Activated CD8-positive, alpha-beta T cell treated with anti-CD3 and anti-CD28 coated beads for 36 hours (primary cell): Measurements from ENCODE around the gene BBS12. TPM values are rescaled to one million over a fixed set of nuclear protein-coding genes. Genes with fewer than 3 reads are reported as not detected.

Experiments
- ATAC-seq: fragments of 200-7000 bp; cut with Tn5 transposase; one replicate; pipeline ENCODE4 v1.10.0; 2021; ENCODE audit warnings: mild to moderate bottlenecking, moderate library complexity
- CTCF ChIA-PET: fragments of 350-600 bp; sonication (Branson Sonifier 250); formaldehyde crosslinking; loops from one replicate; lab custom pipeline; 2021; ENCODE audit warnings: antibody characterized with exemption; lab: Charles Lee
- POLR2A ChIA-PET: fragments of 350-600 bp; sonication (Branson Sonifier 250); formaldehyde crosslinking; loops from one replicate; lab custom pipeline; 2021; ENCODE audit warnings: antibody characterized with exemption; lab: Charles Lee
- DNase-seq: peaks from one replicate; pipeline ENCODE4 v3.0.0-alpha.2; 2020
- H3K27ac Mint-ChIP-seq: one replicate; pipeline ENCODE4 v1.8.0; 2021; ENCODE audit warnings: mild to moderate bottlenecking, mixed read lengths
- H3K27me3 Mint-ChIP-seq: one replicate; pipeline ENCODE4 v1.8.0; 2021; ENCODE audit warnings: mixed read lengths
- H3K36me3 Mint-ChIP-seq: one replicate; pipeline ENCODE4 v1.8.0; 2021; ENCODE audit warnings: low read depth, mixed read lengths
- H3K4me1 Mint-ChIP-seq: one replicate; pipeline ENCODE4 v1.8.0; 2021; ENCODE audit warnings: low read depth, mixed read lengths
- H3K4me3 Mint-ChIP-seq: one replicate; pipeline ENCODE4 v1.8.0; 2021; ENCODE audit warnings: mild to moderate bottlenecking, moderate library complexity, mixed read lengths
- H3K9me3 Mint-ChIP-seq: one replicate; pipeline ENCODE4 v1.8.0; 2021; ENCODE audit warnings: mixed read lengths
- CTCF ChIP-seq: fragments of 200-600 bp; IDR thresholded peaks from one replicate; pipeline ENCODE4 v1.8.0; 2022; ENCODE audit warnings: antibody characterized with exemption, mild to moderate bottlenecking
- intact Hi-C: fragments of 100-400 bp; cut with micrococcal nuclease; formaldehyde crosslinking; loops from one replicate; pipeline ENCODE4 v1.10.0; 2022
- total RNA-seq, 2 experiments: library from RNA; stranded (reverse); gene quantifications; one replicate each; pipeline ENCODE4 v1.2.3, GENCODE V29; 2021

BBS12 gene
- total RNA-seq, 2 experiments from 2014 or later = 0.74 to 0.89 TPM

GRCh38 chr4:122746485-122746965 lies 14.0 kb downstream of the BBS12 start:
- ChIA-PET POLR2A (no interaction called here), CTCF (interaction anchor here (1.2 to 6.4 kb wide), 3 partner anchors 11 to 30 kb away, joined by 4 to 28 read pairs (median 4); partner anchors contain the start of gene BBS12)
- Mint-ChIP-seq H3K36me3 (peaks cover 19% of the 10 kb centered on the region), H3K9me3 (peaks cover 6% of the 10 kb centered on the region), H3K27ac (peak overlapping the region; percentile 52), H3K4me1 (peaks cover 7% of the 10 kb centered on the region), H3K27me3 (peaks cover 11% of the 10 kb centered on the region), H3K4me3 (no peak overlapping the region)
- intact Hi-C loops = no loop called here
- no peak for TF ChIP-seq CTCF
- DNase-seq (peak; percentile 5), ATAC-seq (peak; percentile 64)

DNA sequence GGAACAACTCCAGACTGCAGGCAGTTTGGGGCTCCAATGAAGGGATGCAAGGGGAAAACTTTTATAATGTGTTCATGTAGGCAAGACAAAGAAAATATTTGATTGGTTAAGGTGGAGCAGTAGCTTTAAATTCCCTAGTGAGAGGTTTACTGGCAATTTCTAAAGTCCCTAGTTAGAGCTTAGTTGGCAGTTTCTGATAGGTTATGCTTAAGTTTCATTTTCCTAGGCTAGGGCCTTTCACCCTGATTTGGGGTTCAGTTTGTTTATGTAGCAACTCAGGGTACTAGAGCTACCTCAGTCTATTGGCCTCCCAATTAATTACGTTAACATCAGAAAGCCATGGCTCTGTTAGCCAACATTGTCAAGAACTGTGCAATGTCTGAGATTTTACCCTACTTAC lies 14.6 kb downstream of the BBS12 start:
- CTCF ChIA-PET = interaction anchor here (1.2 to 6.4 kb wide), 3 partner anchors 11 to 30 kb away, joined by 4 to 28 read pairs (median 4); partner anchors contain the start of gene BBS12
- H3K4me3 Mint-ChIP-seq = no peak overlapping the region
- POLR2A ChIA-PET = no interaction called here

GRCh38 chr4:122747883-122748282 lies 15.4 kb downstream of the BBS12 start:
- no peak overlapping the region for H3K27ac Mint-ChIP-seq
- no peak for DNase-seq
- H3K27me3 Mint-ChIP-seq = peaks cover 17% of the 10 kb centered on the region
- intact Hi-C loops = no loop called here
- peaks cover 7% of the 10 kb centered on the region for H3K36me3 Mint-ChIP-seq
- no peak overlapping the region for H3K4me3 Mint-ChIP-seq
- no peak for ATAC-seq
- CTCF ChIA-PET = interaction anchor here (1.4 to 6.4 kb wide), 2 partner anchors 10 to 31 kb away, joined by 4 to 28 read pairs; no protein-coding TSS in a partner anchor
- H3K4me1 Mint-ChIP-seq = peaks cover 7% of the 10 kb centered on the region
- H3K9me3 Mint-ChIP-seq = peaks cover 5% of the 10 kb centered on the region
- POLR2A ChIA-PET = no interaction called here
- no peak for TF ChIP-seq CTCF

More for the DNA sequence above, 14.6 kb downstream of the BBS12 start:
- Mint-ChIP-seq H3K27me3 (peaks cover 14% of the 10 kb centered on the region), H3K36me3 (peaks cover 15% of the 10 kb centered on the region), H3K4me1 (peaks cover 7% of the 10 kb centered on the region), H3K9me3 (peaks cover 6% of the 10 kb centered on the region), H3K27ac (no peak overlapping the region)
- ATAC-seq = no peak
- TF ChIP-seq CTCF = no peak
- intact Hi-C loops = no loop called here
- no peak for DNase-seq

GRCh38 chr4:122749704-122750454 lies 17.4 kb downstream of the BBS12 start:
- peaks cover 22% of the 10 kb centered on the region for H3K27me3 Mint-ChIP-seq
- no peaks in the 10 kb centered on the region for H3K36me3 Mint-ChIP-seq
- no peak overlapping the region for H3K27ac Mint-ChIP-seq
- ChIA-PET POLR2A (no interaction called here), CTCF (no interaction called here)
- TF ChIP-seq CTCF = no peak
- H3K4me3 Mint-ChIP-seq = no peak overlapping the region
- peaks cover 2% of the 10 kb centered on the region for H3K9me3 Mint-ChIP-seq
- intact Hi-C loops = no loop called here
- H3K4me1 Mint-ChIP-seq = peaks cover 7% of the 10 kb centered on the region
- ATAC-seq (no peak), DNase-seq (no peak)

- ChIA-PET POLR2A (interaction anchor here (0.6 kb wide), 1 partner anchor 207 kb away, joined by 3 read pairs; no protein-coding TSS in a partner anchor), CTCF (interaction anchor here (0.8 to 1.9 kb wide), 6 partner anchors 11 to 178 kb away, joined by 3 to 6 read pairs (median 3); no protein-coding TSS in a partner anchor)
- Mint-ChIP-seq H3K27ac (no peak overlapping the region), H3K4me1 (no peaks in the 10 kb centered on the region), H3K9me3 (no peaks in the 10 kb centered on the region), H3K36me3 (no peaks in the 10 kb centered on the region), H3K27me3 (peaks cover 22% of the 10 kb centered on the region), H3K4me3 (no peak overlapping the region)
- no peak for TF ChIP-seq CTCF
- ATAC-seq = no peak
- intact Hi-C loops = no loop called here
- DNase-seq = no peak
Observed at GRCh38 chr4:122755675-122756074, 23.2 kb downstream of the BBS12 start.
